ENCODE data around the gene BANF2.

DNA sequence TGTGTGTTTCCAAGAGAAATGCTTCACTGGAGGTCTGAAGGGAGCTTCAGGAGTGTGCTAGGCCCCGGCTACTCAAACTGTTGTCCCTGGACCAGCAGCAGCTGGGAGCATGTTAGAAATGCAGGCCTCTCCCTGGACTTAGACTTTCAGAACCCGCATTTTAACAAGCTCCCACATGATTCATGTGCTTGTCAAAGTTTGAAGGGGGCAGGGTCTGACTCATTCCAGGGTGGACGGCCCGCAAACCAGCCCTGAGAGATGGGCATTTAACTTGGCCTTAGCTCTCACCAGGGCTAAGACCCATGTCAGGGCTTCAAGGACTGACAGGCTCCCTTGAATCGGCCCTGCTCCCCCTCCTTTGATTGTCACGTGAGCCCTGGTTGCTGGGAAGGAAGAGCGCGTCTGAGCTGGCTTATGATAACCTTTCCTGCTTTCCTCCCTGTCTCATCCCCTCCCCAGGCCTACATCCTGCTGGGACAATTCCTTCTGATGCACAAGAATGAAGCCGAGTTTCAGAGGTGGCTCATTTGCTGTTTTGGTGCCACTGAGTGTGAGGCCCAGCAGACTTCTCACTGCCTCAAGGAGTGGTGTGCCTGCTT is 35.5 kb downstream of the BANF2 start:
- TF ChIP-seq E2F4 (IDR thresholded peaks at IDR 0.05; ENCODE audit: low read depth, low read length) (no peak), EP300 (IDR thresholded peaks at IDR 0.05; ENCODE audit: borderline replicate concordance in 1 of 2, control insufficient read depth in 1 of 2, low read depth in 2 of 2, low read length in 2 of 2) (no peak), SRF (IDR thresholded peaks at IDR 0.05; ENCODE audit: low read depth in 2 of 2, low read length in 2 of 2) (no peak), CTCF (IDR thresholded peaks at IDR 0.05 in 2 of 3, conservative IDR thresholded peaks at IDR 0.05 in 1 of 3; ENCODE audit: control insufficient read depth in 2 of 3, extremely low read depth in 1 of 3, insufficient read depth in 1 of 3, low read depth in 3 of 3, low read length in 3 of 3) (no peak), RAD21 (IDR thresholded peaks at IDR 0.05; ENCODE audit: insufficient read depth, low read depth, low read length) (no peak), ELK1 (IDR thresholded peaks at IDR 0.05; ENCODE audit: low read depth, low read length) (no peak), BCLAF1 (IDR thresholded peaks at IDR 0.05) (no peak)
- TF ChIP-seq, protein P1, sequence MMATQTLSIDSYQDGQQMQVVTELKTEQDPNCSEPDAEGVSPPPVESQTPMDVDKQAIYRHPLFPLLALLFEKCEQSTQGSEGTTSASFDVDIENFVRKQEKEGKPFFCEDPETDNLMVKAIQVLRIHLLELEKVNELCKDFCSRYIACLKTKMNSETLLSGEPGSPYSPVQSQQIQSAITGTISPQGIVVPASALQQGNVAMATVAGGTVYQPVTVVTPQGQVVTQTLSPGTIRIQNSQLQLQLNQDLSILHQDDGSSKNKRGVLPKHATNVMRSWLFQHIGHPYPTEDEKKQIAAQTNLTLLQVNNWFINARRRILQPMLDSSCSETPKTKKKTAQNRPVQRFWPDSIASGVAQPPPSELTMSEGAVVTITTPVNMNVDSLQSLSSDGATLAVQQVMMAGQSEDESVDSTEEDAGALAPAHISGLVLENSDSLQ (IDR thresholded peaks at IDR 0.05), result no peak
